Daoy (cell line): Measurements from ENCODE around the gene TGFBR3. TPM values are rescaled to one million over a fixed set of nuclear protein-coding genes. Genes with fewer than 3 reads are reported as not detected.

Source experiments
- DNase-seq: peaks from one replicate; pipeline ENCODE4 v3.0.0-alpha.2; 2015; ENCODE audit warnings: low read depth
- total RNA-seq: library from RNA; depleted of rRNA; stranded (reverse); fragments of >200 nt; shearing (Covaris generic); gene quantifications from 2 replicates; pipeline ENCODE4 v1.2.3, GENCODE V29; 2014; rRNA removed

Gene TGFBR3
- total RNA-seq: 1.6 and 20.5 TPM in 2 replicates

DNA sequence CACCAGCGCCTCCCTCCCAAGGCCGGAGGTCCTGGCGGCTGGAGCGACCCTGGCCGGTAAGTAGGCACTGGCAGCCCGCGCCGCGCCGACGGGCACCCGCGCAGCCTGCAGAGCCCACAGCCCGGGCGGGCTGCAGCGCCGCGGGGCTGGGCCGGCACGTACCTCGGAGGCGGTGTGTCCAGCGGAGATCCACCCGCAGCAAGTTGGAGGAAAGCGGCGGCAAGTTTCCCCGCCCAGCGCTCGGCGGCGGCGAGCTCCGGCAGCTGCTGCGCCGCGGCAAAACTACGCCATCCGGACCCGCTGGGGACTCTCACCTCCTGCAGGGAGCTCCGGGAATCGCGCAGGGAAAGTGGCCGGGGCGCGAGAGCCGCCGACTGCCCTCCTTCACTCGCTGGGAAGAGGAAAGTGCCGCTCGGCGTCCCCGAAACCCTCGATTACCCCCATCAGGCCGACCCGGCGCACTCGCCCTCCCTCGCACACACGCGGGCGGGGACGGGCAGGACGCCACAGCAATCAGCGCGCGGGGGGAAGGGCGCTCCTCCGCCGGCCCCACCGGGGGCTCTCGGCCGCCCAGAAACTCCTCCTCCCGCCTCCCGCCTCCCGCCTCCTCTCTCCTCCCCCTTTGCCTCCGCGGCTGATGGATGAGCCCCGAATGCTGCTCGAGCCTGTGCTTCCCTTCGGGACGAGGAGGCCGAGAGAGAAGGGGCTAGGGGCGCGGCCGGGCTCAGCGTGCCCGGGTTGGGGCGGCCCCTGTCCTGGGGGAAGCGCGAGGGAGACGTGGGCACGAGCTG, at the start of gene TGFBR3:
TSS of gene TGFBR3 (minus strand) at position 436 of the 791 bp plus-strand sequence. CDS start 24,620 bp downstream, outside the sequence.
- peak; percentile 94 for DNase-seq

DNA sequence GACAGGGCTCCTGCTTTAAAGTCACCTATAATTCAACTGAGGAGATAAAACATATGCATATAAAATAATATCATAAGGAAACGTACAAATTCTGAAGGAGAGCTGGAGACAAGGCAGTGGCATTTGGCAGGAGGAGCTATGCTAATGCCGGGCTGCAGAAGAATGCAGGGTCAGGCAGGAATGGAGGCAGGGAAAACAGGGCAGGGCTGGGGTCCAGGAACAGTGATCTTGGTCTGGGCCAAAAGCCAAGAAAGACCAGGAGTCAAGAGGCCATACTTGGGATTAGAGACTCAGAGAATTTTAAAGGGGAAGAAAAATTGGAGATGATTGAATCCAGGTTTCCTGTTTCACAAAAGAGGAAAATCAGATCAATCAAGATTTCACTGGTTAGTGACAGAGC, 43.3 kb upstream of the TGFBR3 start:
- no peak for DNase-seq

DNA sequence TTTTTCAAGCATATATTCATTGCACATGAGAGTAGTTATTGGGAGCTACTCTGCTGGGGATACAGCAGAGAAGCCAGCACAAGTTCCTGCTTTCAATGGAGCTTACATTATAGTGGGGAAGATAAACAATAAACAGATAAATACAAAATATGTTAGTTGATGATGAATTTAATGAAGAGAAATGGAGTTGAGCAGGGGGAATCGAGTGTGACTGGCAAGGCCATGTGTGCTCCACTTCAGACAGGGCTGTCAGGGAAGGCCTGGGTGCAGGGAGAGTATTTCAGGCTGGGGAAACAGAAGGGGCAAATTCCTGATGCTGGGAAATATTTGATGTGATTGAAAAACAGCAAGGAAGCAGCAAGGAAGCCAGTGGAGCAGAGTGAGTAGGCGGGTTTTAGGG, 42.1 kb upstream of the TGFBR3 start:
- no peak for DNase-seq

DNA sequence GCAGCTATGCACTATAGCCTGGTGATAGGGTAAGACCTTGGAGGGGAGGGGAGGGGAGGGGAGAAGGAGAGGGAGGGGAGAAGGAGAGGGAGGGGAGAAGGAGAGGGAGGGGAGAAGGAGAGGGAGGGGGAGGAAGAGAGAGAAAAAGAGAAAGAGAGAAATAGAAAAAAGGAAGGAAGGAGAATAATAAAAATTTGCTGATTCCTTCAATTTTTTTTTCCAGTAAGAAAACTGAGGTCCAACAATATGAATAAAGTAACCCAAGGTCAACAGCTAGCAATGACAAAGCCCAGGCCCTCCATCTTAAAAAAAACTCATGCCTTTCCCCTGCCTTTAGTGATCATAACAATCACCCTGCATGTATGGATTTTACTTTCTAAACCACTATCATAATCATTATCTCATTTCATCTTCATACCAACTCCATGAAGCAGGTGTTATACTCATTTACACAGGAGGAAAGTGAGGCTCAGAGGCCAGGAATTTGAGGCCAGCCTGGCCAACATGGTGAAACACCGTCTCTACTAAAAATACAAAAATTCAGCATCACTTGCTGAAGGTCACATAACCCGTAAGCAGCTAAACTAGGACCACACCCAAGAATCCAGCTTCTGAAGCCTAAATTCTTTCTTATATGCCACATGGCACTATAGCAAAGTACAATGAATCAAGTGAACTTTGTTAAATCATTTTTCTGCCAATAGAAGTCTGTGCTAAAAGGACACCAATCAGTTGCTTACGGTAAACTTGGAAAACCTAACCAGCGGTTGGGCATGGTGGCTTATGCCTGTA, 39.9 kb upstream of the TGFBR3 start:
- DNase-seq: no peak

DNA sequence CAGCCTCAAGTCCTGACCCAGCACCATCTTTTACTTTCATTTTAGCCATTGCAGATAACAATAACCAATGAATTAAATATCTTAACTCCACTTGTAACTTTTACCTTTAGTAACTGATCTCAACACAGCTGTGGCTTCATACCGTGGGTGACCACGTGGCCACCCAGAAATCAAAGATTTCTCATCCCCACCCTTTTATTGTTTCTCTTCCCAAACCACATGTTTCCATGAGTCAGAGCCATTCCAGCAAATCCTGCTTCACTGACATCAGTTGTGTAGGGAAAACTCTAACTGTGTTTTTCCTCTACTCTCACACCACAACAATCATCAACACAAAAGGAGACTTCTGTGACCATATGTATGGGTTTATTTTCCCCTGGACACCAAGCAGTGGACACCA, 38.2 kb upstream of the TGFBR3 start:
- peak; percentile 73 for DNase-seq

DNA sequence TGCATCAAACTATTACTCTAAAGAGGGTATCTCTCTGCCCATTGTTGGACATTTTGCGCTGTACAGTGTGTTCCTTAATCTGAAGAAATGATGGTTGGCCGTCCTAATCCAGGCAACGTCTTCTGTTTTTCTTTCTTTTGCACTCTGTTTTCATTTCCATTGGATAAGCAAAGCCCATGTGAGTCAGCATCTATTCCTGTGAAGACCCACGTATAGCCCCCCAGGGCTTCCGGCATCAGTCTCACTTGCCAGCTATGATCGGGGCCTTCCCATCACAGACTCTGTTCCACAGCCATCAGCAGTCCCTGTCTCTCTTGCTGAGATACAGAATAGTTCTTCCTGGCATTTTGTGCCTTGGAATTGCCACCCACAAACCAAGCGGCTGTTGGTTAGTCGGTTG, 34.0 kb upstream of the TGFBR3 start:
- DNase-seq: no peak

DNA sequence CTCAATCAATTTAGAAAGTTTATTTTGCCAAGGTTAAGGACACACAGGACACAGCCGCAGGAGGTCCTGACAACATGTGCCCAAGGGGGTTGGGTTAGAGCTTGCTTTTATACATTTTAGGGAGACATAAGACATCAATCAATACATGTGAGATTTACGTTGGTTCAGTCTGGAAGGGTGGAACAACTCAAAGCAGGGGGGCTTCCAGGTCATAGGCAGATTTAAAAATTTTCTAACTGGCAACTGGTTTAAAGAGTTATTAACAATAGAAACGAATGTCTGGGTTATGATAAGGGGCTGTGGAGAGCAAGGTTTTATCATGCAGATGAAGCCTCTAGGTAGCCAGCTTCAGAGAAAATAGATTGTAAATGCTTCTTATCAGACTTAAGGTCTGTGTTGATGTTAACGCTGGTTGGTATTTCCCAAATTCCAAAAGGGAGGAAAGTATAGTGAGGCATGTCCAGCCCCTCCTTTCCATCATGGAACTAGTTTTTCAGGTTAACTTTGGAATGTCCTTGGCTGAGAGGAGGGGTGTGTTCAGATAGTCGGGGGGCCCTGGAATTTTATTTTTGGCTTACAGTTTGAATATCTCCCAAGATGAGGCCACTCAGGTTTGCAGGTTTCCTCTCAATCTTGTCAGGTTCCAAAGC, 31.0 kb upstream of the TGFBR3 start:
- no peak for DNase-seq

DNA sequence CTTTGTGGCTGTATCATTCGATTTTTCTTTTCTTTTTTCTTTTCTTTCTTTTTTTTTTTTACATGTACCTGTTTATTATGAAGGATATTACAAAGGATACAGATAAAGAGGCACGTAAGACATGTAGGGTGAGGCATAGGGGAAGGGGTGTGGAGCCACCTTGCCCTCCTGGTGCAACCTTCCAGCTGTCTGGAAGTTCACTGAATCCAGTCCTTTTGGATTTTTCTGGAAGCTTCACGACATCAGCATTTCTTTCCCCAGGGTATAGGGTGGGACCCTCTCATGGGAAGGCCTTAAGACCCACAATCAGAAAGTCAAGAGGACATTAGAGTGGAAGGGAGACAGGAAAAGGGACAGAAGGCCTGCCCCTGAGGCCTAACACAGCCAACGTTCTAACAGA, 30.1 kb upstream of the TGFBR3 start:
- no peak for DNase-seq

DNA sequence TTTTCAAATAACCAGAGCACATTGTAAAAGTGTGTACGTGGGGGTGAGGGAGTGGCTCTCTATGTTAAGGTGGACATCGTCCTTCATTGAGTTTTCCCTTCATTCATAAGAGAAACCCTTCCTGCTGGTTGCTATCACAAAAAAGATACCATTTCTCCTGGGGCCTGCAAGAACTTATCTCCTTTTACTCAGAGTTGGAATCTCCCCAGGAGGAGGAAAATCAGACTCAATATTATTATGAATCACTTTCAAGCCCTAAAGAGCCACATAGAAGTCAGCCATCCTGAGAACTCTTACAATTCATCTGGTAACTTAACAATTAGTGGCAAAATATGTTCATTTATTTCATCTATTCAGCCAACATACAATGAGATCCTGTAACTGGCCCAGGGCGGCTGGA, 27.1 kb upstream of the TGFBR3 start:
- DNase-seq: no peak

DNA sequence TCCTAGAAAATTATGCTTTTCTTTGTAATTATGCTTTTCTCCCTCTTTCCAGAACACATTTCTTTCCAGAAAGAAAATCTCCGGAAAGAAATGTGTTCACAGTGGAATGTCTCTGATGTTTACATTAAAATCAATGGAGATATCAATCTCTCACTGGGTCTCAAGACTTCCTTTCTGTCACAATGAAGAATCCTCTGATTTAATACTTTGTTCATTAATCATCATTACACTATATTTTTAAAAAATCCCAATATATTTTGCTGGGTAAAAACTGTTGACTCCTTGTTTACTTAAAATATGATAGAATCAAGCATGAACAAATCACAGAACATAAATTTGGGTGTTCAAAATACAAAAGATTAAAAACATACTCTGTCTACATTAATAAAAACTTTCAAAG, 26.3 kb upstream of the TGFBR3 start:
- no peak for DNase-seq

DNA sequence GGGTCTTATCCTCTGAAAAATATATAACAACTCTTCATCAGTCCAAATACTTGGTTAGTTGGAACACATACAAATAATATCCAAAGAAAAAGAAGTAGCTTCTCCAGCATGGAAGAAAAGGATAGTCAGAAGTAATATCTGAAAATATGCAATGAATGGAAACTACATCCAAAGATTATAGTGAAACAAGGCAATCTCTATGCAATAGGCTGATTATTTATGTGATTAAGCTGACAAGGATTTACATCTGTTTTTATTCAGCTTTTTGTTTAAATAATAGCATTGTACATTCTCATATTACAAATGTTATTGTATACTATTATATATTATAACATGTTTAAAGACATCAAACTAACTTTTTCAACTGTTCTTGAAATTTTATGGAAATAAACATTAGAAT, 15.3 kb upstream of the TGFBR3 start:
- DNase-seq: no peak

DNA sequence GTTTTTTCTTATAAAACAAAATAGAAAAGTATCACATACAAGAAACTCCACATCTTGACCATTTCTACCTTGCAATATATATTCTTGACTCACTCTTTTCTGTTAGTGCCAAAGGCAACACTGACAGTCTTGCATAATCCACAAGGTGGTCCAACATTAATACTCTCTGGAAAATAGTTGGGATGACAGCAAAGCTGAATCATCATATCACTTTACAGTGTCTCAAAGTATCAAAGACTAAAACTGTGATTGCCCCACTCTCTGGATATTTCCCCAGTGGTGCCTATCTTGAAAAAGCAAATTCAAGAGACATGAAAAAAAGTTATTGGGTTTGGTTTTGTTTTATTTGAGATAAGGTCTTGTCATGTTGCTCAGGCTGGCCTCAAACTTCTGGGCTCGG, 14.6 kb upstream of the TGFBR3 start:
- DNase-seq: peak; percentile 93

DNA sequence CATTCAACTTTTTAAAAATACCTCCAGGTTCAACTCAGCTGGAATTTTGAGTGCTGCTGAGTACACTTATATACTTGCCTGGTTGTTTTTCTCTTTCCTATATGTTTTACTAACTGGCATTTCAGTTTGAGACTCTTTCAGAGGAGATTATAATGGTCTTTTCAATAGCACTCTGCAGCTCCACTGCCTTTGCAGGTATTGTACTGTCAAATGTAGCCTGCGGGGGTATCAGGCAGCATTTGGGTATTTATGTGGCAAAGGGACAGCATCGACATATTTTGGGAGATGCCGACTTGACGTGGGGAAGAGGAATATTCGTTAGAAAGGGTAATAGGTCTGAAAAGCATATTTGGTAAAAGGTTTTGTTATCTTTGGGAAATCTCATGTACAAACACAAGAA, 11.1 kb upstream of the TGFBR3 start:
- DNase-seq: no peak

DNA sequence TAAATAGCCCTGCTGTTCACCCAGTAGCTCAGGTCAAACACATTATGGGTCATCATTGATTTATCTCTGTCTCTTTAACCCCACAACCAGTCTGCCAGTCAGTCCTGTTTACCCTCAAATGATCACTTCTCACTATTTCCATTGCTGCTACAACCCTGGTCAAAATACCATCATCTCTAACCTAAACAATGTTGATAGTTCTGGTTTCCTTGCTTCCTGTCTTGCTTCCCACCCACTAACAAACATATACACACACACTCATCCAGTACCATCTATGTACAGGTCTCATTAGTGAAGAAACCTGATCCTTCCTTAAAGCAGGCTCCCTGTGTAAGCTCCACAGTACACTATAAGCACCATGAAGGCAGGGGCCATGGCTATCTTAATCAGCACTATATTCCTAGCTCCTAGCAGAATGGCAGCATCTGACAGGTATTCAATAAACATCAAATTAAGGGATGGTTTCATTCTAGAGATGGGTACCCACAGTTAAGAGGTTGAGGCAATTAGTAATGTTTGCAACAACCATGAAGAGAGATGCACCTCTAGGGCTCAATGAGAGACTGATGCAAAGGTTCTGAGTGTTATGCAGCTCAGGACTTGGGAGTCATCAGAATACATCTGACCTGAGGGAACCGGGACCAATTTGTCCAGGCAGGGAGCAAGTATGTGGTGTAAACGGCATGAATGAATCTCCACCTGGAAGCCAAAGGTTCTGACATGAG, 10.0 kb upstream of the TGFBR3 start:
- DNase-seq: no peak

DNA sequence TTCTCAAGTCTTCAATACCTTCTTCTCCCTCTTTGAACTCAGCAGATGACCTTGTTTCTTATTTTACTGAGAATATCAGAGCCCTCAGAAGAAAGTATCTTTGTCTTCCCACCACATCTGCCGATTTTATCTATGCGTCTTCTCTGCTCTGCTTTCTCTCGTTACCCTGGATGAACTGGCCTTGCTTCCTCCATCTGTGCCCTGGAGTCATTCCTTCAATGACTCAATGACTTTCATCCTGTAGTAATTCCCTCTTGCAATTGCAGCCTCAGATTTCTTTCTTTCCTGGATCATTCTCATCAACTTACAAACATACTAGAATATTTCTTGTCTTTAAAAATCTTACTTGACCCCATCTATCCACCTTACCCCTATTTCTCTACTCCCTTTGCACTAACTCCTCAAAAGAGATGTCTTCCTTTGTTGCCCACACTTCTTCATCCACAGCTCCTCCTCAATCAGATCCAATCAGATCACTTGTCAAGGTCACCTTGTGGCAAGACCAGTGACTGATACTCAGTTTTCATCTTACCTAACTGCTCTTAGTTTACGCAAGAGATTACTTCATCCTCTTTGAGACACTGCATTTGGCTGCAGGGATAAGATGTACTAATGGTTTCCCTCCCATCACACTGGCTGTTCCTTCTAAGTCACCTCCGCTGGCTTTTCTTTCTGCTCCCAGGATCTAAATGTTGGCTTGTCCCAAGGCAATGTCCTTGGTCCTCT, 8.2 kb upstream of the TGFBR3 start:
- no peak for DNase-seq

DNA sequence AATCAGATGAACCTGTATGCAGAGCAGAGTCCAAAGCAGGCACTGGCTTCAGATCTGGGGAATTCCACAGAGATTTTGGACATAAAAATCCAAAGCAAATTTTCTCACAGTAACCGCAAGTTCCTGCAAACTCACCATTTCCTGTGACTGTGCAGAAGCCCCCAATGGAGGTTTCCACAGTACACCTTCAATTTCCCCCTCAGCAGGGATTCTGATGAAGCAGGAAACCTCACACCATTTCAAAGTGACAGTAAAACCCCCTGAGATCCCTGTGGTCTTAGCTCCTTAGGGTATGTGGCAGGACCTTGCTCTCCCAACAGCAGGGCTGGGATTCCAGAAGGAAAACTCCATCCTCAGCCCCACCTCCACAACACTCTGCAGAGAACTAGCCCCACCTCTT, 6.0 kb upstream of the TGFBR3 start:
- peak; percentile 92 for DNase-seq

DNA sequence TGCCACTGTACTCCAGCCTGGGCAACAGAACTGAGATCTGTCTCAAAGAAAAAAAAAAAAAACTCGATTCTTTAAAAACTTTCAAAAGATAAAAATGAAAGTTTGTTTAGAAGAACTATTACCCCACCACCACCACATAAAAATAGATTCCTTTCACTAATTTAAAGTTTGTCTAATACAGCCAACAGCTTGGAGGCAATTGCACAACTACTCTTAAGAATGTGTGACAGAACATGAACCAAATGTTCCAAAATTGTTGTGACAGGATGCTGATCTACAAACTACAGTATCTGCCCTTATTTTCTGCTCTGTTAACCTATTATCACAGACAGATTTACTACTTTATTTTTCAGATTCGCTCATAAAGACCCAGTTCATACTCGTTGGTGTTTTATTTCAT, 5.5 kb upstream of the TGFBR3 start:
- DNase-seq: no peak

DNA sequence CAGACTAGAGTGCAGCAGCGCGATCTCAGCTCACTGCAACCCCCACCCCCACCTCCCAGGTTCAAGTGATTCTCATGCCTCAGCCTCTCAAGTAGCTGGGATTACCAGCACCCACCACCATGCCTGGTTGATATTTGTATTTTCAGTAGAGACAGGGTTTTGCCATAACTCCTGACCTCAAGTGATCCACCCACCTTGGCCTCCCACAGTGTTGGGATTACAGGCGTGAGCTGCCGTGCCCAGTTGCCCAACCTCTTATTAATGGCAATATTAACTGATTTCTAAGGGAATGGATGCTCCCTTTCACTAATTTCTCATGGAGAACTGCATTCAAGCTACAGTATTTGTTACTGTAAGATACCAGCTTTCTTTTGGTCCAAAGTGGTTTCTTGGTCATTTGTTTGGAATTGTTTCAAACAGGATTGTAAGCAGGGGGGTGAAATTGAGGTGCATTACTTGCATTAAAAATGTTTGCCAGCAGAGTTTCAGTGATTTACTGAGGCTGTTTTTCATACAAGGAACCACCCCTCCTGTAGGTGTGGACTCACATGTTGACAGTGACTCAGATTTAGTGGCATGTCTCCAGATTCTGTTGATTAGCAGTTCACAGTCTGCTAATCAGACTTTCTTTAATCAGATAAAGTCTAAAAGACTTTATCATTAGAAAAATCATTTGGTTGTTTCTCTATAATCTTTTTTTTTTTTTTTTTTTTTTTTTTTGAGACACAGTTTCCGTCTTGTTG, 3.9 kb upstream of the TGFBR3 start:
- peak; percentile 79 for DNase-seq

DNA sequence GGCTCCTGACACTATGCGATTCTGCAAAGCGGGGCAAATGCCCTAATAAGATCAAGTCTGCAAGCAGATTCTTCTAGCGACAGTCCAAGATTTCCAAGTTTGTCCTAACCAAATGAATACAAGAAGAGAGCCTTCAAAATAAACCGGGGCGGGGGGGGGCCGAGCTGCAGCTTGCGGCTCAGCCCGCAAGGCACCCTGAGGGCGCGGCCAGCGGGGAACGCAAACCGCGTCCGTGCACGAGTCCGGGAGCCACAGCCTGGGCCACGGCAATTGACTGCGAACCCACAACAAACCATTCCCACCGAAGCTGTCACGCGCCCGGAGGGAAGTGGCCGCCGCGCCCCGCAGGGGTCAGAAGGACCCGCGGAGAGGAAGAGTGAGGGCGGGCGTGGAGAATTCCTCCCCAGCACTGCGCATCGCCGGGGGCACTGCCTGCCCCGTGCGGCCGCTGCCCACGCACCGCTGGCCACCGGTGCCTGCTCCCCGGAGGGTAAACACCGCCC, 687 bp downstream of the TGFBR3 start:
- DNase-seq: peak; percentile 32

DNA sequence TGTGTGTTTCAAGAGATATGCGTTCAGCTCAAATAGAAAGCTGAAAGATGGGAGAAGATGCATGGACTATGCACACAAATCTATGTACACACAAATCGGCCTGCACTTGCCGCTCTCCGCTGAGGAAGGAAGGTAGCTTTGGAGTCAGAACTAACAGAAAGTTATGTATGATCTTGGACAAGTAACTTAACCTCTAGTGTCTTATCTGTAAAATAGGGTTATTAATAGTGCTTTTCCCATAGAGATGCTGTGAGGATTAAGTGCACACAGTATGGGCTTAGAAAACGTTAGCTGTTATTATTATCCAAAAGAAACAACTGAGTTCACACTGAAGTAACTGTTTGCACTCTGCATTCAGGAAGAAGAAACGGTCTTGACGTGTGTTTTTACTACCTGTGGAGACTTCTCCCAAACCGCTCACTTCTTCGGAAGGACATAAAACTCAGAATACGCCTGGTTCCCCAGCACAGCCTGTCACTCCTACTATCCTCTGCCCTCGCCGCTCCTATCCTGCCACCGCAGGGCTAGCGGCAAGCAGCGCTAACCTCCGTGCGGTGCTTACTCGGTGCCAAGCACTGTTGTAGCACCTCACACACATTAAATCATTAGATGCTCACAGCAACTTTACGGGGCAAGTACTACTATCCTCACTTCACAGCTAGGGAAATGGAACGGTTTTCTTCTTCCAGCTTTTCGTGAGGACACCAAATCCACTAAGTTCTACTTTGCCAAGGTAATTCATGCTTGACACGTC, 1.3 kb downstream of the TGFBR3 start:
- DNase-seq: peak; percentile 57
